GM08714 (cell line): ENCODE results near the gene APOO.

Experiments used
- H3K4me3 ChIP-seq: fragments of 200-500 bp; sonication (Bioruptor generic); 2 replicates; pipeline ENCODE4 v1.5.1; 2014; ENCODE audit warnings: mild to moderate bottlenecking, low read length, inconsistent platforms
- ZNF274 ChIP-seq: IDR thresholded peaks from 2 replicates; pipeline ENCODE4 v1.6.1; 2012; ENCODE audit warnings: mild to moderate bottlenecking, low read depth, low read length

The APOO gene

GRCh38 chrX:23784470-23785331 is 123.0 kb downstream of the APOO start:
- H3K4me3 ChIP-seq, result peak overlapping the region; percentile 87
- TF ChIP-seq ZNF274, result no peak

- no peak for TF ChIP-seq ZNF274
- H3K4me3 ChIP-seq, result peak overlapping the region; percentile 87
Measured at GRCh38 chrX:23783589-23784469, 123.9 kb downstream of the APOO start.
